ENCODE results near the gene HECW1.
"Not testable (repeated sequence)": the region's sequence is repeated elsewhere in the genome, so short reads cannot be mapped to it uniquely, and the experiment has no call there.

HECW1 gene

GRCh38 chr7:43572516-43573049 lies 460.1 kb downstream of the HECW1 start:
- TF ChIP-seq CTCF (IDR thresholded peaks at IDR 0.05; ENCODE audit: extremely low read depth, missing control alignments), result no peak
- no peak for DNase-seq (ENCODE audit: low spot score)

- not testable (repeated sequence) for DNase-seq (ENCODE audit: low spot score)
These were observed 461.4 kb downstream of the HECW1 start for GRCh38 chr7:43573832-43574231.

GRCh38 chr7:43575506-43575905 lies 463.1 kb downstream of the HECW1 start:
- no peak for DNase-seq (ENCODE audit: low spot score)
- TF ChIP-seq CTCF (IDR thresholded peaks at IDR 0.05; ENCODE audit: extremely low read depth, missing control alignments), result no peak

GRCh38 chr7:43576241-43576640 lies 463.8 kb downstream of the HECW1 start:
- no peak for DNase-seq (ENCODE audit: low spot score)
- TF ChIP-seq CTCF (IDR thresholded peaks at IDR 0.05; ENCODE audit: extremely low read depth, missing control alignments), result no peak

GRCh38 chr7:43577485-43577951 lies 465.1 kb downstream of the HECW1 start:
- no peak for DNase-seq (ENCODE audit: low spot score)

GRCh38 chr7:43582503-43583423 lies 470.3 kb downstream of the HECW1 start, which contains the start of gene STK17A:
STK17A (plus strand) TSS chr7:43583108; CDS start chr7:43583244, 136 bp downstream.
- TF ChIP-seq CTCF (IDR thresholded peaks at IDR 0.05; ENCODE audit: extremely low read depth, missing control alignments), result peak; percentile 99
- peak; percentile 95 for DNase-seq (ENCODE audit: low spot score)

More at GRCh38 chr7:43577485-43577951, 465.1 kb downstream of the HECW1 start:
- no peak for TF ChIP-seq CTCF (IDR thresholded peaks at IDR 0.05; ENCODE audit: extremely low read depth, missing control alignments)

GRCh38 chr7:43583424-43584194 lies 471.2 kb downstream of the HECW1 start:
- no peak for TF ChIP-seq CTCF (IDR thresholded peaks at IDR 0.05; ENCODE audit: extremely low read depth, missing control alignments)
- no peak for DNase-seq (ENCODE audit: low spot score)

Data from GM20000 (cell line).